ENCODE measurements around the gene ADAP1. TPM values are rescaled to one million over a fixed set of nuclear protein-coding genes. Genes with fewer than 3 reads are reported as not detected.

The ADAP1 gene
- total RNA-seq, 4 donors from 2014 or later = 41.9 to 94.2 (median 78.3) TPM

- no peak for DNase-seq (ENCODE audit: extremely low spot score)
- Histone ChIP-seq H3K36me3 (no peaks in the 10 kb centered on the region), H3K4me1 (peaks cover 4 to 20% (median 10%) of the 10 kb centered on the region in 4 donors), H3K27ac (replicated peaks in 1 of 4) (no peak overlapping the region), H3K9me3 (no peaks in the 10 kb centered on the region), H3K27me3 (peaks cover 0 to 97% (median 41%) of the 10 kb centered on the region in 4 donors), H3K4me3 (no peak overlapping the region)
- intact Hi-C loops (cut with DNase I) = no loop called here
- TF ChIP-seq EP300 (IDR thresholded peaks at IDR 0.05) (no peak), CTCF (IDR thresholded peaks at IDR 0.05) (no peak), POLR2A (IDR thresholded peaks at IDR 0.05; ENCODE audit: low read depth) (no peak), POLR2AphosphoS5 (IDR thresholded peaks at IDR 0.05) (no peak)
- WGBS = 71% methylated on average over 20 of the region's 56 CpGs
Measured at GRCh38 chr7:986766-987751, 32.6 kb upstream of the ADAP1 start.

- peaks cover 0 to 89% (median 41%) of the 10 kb centered on the region in 4 donors for H3K27me3 ChIP-seq
- H3K4me1 ChIP-seq = peaks cover 4 to 20% (median 10%) of the 10 kb centered on the region in 4 donors
- no peak for TF ChIP-seq POLR2AphosphoS5 (IDR thresholded peaks at IDR 0.05)
- TF ChIP-seq POLR2A (IDR thresholded peaks at IDR 0.05; ENCODE audit: low read depth) = no peak
- no peak for TF ChIP-seq CTCF (IDR thresholded peaks at IDR 0.05)
- no peak for TF ChIP-seq EP300 (IDR thresholded peaks at IDR 0.05)
- intact Hi-C loops (cut with DNase I) = no loop called here
- H3K9me3 ChIP-seq = no peaks in the 10 kb centered on the region
- 48% methylated on average over 27 of the region's 41 CpGs for WGBS
- H3K36me3 ChIP-seq = no peaks in the 10 kb centered on the region
- no peak overlapping the region for H3K4me3 ChIP-seq
- no peak for DNase-seq (ENCODE audit: extremely low spot score)
- H3K27ac ChIP-seq (replicated peaks in 1 of 4) = no peak overlapping the region
Measured at GRCh38 chr7:985915-986741, 31.6 kb upstream of the ADAP1 start.

- Histone ChIP-seq H3K27ac (replicated peaks in 1 of 4) (no peak overlapping the region), H3K36me3 (no peaks in the 10 kb centered on the region), H3K4me1 (peaks cover 4 to 20% (median 10%) of the 10 kb centered on the region in 4 donors), H3K4me3 (no peak overlapping the region), H3K9me3 (no peaks in the 10 kb centered on the region), H3K27me3 (peaks cover 0 to 79% (median 41%) of the 10 kb centered on the region in 4 donors)
- TF ChIP-seq EP300 (IDR thresholded peaks at IDR 0.05) = no peak
- no peak for TF ChIP-seq POLR2AphosphoS5 (IDR thresholded peaks at IDR 0.05)
- no peak for TF ChIP-seq CTCF (IDR thresholded peaks at IDR 0.05)
- TF ChIP-seq POLR2A (IDR thresholded peaks at IDR 0.05; ENCODE audit: low read depth) = no peak
- WGBS = 83% methylated on average over 15 of the region's 16 CpGs
- intact Hi-C loops (cut with DNase I) = no loop called here
- DNase-seq (ENCODE audit: extremely low spot score) = no peak
Measured at GRCh38 chr7:985127-985416, 30.6 kb upstream of the ADAP1 start.

GRCh38 chr7:984361-985126 is 30.1 kb upstream of the ADAP1 start:
- Histone ChIP-seq H3K4me1 (peaks cover 4 to 20% (median 10%) of the 10 kb centered on the region in 4 donors), H3K4me3 (no peak overlapping the region), H3K27ac (replicated peaks in 1 of 4) (no peak overlapping the region), H3K27me3 (peaks cover 0 to 77% (median 41%) of the 10 kb centered on the region in 4 donors), H3K9me3 (no peaks in the 10 kb centered on the region), H3K36me3 (no peaks in the 10 kb centered on the region)
- DNase-seq (ENCODE audit: extremely low spot score) = no peak
- intact Hi-C loops (cut with DNase I) = no loop called here
- 82% methylated on average over 21 of the region's 39 CpGs for WGBS
- TF ChIP-seq CTCF (IDR thresholded peaks at IDR 0.05) = no peak
- TF ChIP-seq POLR2AphosphoS5 (IDR thresholded peaks at IDR 0.05) = no peak
- no peak for TF ChIP-seq EP300 (IDR thresholded peaks at IDR 0.05)
- no peak for TF ChIP-seq POLR2A (IDR thresholded peaks at IDR 0.05; ENCODE audit: low read depth)
